ENCODE results near the gene GADD45A. TPM values are rescaled to one million over a fixed set of nuclear protein-coding genes. Genes with fewer than 3 reads are reported as not detected.

The GADD45A gene
- total RNA-seq, 1 donor from 2014 or later: 33.5 TPM

DNA sequence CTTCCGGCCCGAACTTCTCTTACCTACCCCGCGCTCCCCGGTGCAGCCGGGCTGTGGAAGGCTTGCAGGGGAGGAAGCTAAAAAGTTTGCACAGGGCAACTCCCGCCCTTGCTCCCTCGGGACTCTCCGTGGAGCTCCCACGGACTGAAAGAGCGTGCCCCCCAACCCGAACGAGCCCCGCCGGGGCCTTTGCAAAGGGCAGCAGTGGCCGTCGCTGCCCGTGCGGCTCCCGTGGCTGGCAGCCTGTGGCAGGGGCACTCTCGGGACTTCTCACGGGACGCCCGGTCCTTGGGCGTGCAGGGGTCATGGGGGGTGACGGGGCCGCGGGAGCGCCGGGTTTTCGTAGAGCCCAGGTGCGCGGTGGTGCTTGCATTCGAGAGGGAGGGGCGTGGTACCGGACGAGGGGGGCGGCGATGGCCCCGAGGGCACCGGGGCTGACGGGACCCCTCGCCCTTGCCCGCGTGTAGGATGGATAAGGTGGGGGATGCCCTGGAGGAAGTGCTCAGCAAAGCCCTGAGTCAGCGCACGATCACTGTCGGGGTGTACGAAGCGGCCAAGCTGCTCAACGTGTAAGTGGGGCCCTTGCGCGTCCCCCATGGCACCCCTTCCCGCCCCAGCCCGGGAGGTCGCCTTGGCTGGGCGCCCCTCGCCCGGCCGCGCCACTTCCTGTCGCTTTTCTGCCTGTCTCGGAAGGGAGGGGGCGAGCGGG lies 711 bp downstream of the GADD45A start:
- H3K4me1 Mint-ChIP-seq (ENCODE audit: low read depth): peaks cover 39% of the 10 kb centered on the region
- peak overlapping the region; percentile 99 for H3K27ac Mint-ChIP-seq
- no peaks in the 10 kb centered on the region for H3K9me3 Mint-ChIP-seq
- no peaks in the 10 kb centered on the region for H3K27me3 Mint-ChIP-seq (ENCODE audit: low read depth)
- peak overlapping the region; percentile 98 for H3K4me3 Mint-ChIP-seq (ENCODE audit: low read depth)
- peaks cover 35% of the 10 kb centered on the region for H3K36me3 Mint-ChIP-seq (ENCODE audit: low read depth)
- DNase-seq (ENCODE audit: low spot score): peak; percentile 58
- intact Hi-C loops (cut with micrococcal nuclease): loop anchor here (1.0 to 2.0 kb wide), 4 partner anchors 75 to 345 kb away; partner anchors contain the start of gene SERBP1

- Mint-ChIP-seq H3K9me3 (no peaks in the 10 kb centered on the region), H3K36me3 (ENCODE audit: low read depth) (peaks cover 35% of the 10 kb centered on the region), H3K4me3 (ENCODE audit: low read depth) (peak overlapping the region; percentile 98), H3K27ac (peak overlapping the region; percentile 98), H3K4me1 (ENCODE audit: low read depth) (peaks cover 39% of the 10 kb centered on the region), H3K27me3 (ENCODE audit: low read depth) (no peaks in the 10 kb centered on the region)
- peak; percentile 52 for DNase-seq (ENCODE audit: low spot score)
- intact Hi-C loops (cut with micrococcal nuclease): loop anchor here (2.0 kb wide), 1 partner anchor 74 kb away; no protein-coding TSS in a partner anchor
Measured at GRCh38 chr1:67686267-67687197, 1.5 kb downstream of the GADD45A start.

GRCh38 chr1:67687198-67687545 lies 2.2 kb downstream of the GADD45A start:
- DNase-seq (ENCODE audit: low spot score): no peak
- H3K4me3 Mint-ChIP-seq (ENCODE audit: low read depth): peak overlapping the region; percentile 98
- peaks cover 39% of the 10 kb centered on the region for H3K4me1 Mint-ChIP-seq (ENCODE audit: low read depth)
- intact Hi-C loops (cut with micrococcal nuclease): loop anchor here (2.0 kb wide), 1 partner anchor 74 kb away; no protein-coding TSS in a partner anchor
- peaks cover 35% of the 10 kb centered on the region for H3K36me3 Mint-ChIP-seq (ENCODE audit: low read depth)
- H3K27ac Mint-ChIP-seq: peak overlapping the region; percentile 98
- no peaks in the 10 kb centered on the region for H3K9me3 Mint-ChIP-seq
- H3K27me3 Mint-ChIP-seq (ENCODE audit: low read depth): no peaks in the 10 kb centered on the region

- Mint-ChIP-seq H3K4me3 (ENCODE audit: low read depth) (peak overlapping the region; percentile 34), H3K27me3 (ENCODE audit: low read depth) (no peaks in the 10 kb centered on the region), H3K27ac (no peak overlapping the region), H3K9me3 (no peaks in the 10 kb centered on the region), H3K4me1 (ENCODE audit: low read depth) (peaks cover 36% of the 10 kb centered on the region), H3K36me3 (ENCODE audit: low read depth) (peaks cover 35% of the 10 kb centered on the region)
- intact Hi-C loops (cut with micrococcal nuclease): loop anchor here (2.0 kb wide), 1 partner anchor 73 kb away; no protein-coding TSS in a partner anchor
- DNase-seq (ENCODE audit: low spot score): no peak
Measured at GRCh38 chr1:67687649-67688048, 2.6 kb downstream of the GADD45A start.

DNA sequence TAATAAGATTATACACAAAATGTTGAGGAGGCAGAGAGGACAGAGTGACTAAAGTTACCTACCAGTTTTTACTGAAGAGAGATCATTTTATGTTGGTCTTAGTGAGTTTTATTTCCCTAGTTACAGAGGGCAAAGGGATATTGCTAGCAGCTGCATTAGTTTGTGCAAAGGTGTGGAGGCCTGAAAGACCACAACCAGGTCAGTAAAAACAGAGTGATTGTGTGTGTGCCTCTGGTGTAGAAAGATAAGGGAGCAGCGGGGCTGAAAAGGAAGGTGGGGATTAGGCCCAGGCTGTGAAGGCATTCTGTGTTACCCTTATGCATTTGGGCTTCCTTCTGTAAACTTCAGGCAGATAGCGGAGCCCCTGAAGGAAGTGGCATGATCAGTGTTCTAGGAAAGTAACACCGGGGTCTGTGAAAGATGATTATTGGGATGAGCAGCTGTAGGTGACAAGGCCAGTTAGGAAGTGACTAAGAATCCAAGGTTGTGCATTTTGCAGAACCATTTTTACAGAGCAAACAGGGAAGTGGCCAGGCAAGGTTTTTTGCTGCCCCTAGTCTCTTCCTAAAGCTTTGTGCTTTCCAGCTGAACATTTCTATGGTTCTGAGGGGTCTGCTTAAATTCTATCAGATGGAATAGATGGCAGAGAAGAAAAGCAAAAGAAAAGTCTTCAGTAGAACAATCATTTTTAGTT lies 3.7 kb downstream of the GADD45A start:
- Mint-ChIP-seq H3K36me3 (ENCODE audit: low read depth) (peaks cover 35% of the 10 kb centered on the region), H3K27me3 (ENCODE audit: low read depth) (no peaks in the 10 kb centered on the region), H3K9me3 (no peaks in the 10 kb centered on the region), H3K4me1 (ENCODE audit: low read depth) (peaks cover 27% of the 10 kb centered on the region), H3K27ac (no peak overlapping the region), H3K4me3 (ENCODE audit: low read depth) (no peak overlapping the region)
- no peak for DNase-seq (ENCODE audit: low spot score)
- intact Hi-C loops (cut with micrococcal nuclease): no loop called here

DNA sequence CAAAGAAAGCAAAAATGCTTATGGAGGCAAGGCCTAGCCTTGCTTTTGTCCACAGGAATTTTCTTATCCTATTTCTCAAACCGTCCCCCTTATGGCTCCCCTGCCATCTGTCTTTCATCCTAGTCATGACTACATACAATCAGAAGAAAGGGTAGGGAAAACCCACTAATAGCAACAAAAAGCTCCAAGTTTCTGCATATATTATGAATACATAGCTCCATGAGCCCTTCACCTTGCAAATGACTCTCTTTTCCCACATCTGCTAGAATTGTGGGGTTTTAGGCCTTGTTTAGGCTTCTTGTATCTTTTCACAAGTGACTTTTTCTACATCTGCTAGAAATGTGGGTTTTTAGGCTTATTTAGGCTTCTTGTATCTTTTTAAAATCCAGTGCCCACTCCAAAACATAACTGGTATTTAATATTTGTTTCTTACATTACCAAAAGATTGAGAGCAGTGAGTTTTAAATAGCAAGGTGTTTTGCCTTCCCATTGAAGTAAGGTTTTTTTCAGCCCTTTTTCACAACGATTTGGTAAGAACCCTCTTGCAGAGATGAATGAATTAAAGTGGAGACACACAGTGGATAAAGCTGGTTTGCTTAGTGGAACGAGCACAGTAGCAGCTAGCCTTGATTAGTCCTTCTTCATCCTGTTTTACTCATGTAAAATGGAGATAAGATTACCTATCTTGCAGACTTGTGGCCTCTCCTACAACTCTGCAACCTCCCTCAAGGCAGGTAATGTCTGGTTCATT lies 4.4 kb downstream of the GADD45A start:
- Mint-ChIP-seq H3K4me3 (ENCODE audit: low read depth) (no peak overlapping the region), H3K4me1 (ENCODE audit: low read depth) (peaks cover 21% of the 10 kb centered on the region), H3K36me3 (ENCODE audit: low read depth) (peaks cover 35% of the 10 kb centered on the region), H3K27ac (no peak overlapping the region), H3K27me3 (ENCODE audit: low read depth) (no peaks in the 10 kb centered on the region), H3K9me3 (no peaks in the 10 kb centered on the region)
- intact Hi-C loops (cut with micrococcal nuclease): no loop called here
- no peak for DNase-seq (ENCODE audit: low spot score)

- Mint-ChIP-seq H3K36me3 (ENCODE audit: low read depth) (peaks cover 34% of the 10 kb centered on the region), H3K4me1 (ENCODE audit: low read depth) (peaks cover 20% of the 10 kb centered on the region), H3K4me3 (ENCODE audit: low read depth) (no peak overlapping the region), H3K9me3 (no peaks in the 10 kb centered on the region), H3K27me3 (ENCODE audit: low read depth) (no peaks in the 10 kb centered on the region), H3K27ac (no peak overlapping the region)
- intact Hi-C loops (cut with micrococcal nuclease): no loop called here
- no peak for DNase-seq (ENCODE audit: low spot score)
Measured at GRCh38 chr1:67690018-67690363, 5.0 kb downstream of the GADD45A start.

DNA sequence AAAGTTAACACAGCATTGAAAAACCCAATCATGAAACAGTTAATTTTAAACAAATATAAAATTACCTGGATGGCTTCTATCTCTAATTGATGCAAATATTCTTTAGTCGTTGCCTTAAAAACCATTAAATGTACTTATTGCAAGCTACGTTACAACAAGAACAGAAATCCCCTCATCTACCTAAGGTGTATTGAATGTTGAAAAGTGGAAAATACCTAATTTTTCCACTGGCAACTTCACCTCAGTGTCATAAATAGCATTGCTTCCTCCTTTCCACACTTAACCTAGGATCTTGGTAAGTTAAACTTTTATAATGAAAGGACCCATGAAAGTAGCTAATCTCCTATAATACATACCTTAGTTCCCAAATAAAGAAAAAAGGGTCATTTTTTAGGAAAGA lies 5.4 kb downstream of the GADD45A start:
- H3K9me3 Mint-ChIP-seq: no peaks in the 10 kb centered on the region
- H3K27ac Mint-ChIP-seq: no peak overlapping the region
- H3K4me3 Mint-ChIP-seq (ENCODE audit: low read depth): no peak overlapping the region
- no peaks in the 10 kb centered on the region for H3K27me3 Mint-ChIP-seq (ENCODE audit: low read depth)
- DNase-seq (ENCODE audit: low spot score): no peak
- intact Hi-C loops (cut with micrococcal nuclease): no loop called here
- peaks cover 23% of the 10 kb centered on the region for H3K4me1 Mint-ChIP-seq (ENCODE audit: low read depth)
- H3K36me3 Mint-ChIP-seq (ENCODE audit: low read depth): peaks cover 32% of the 10 kb centered on the region

DNA sequence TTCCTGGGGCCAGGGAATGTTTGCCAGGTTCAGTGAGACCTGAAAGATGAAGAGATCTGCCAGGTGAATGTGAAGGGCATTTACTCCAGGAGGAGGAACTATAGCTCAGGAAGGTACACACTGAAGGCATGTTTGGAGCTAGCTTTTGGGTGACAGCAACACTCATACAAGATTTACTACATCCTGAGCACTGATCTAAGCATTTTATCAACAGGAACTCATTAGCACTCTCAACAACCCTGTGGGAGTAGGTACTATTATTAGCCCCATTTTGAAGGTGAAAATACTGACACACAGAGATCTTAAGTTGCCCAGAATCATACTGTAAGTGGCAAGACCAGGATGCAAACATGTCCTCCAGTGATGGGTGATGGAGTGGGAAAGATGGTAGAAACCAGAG lies 6.7 kb downstream of the GADD45A start:
- Mint-ChIP-seq H3K9me3 (no peaks in the 10 kb centered on the region), H3K27ac (no peak overlapping the region), H3K36me3 (ENCODE audit: low read depth) (peaks cover 28% of the 10 kb centered on the region), H3K4me1 (ENCODE audit: low read depth) (peaks cover 27% of the 10 kb centered on the region), H3K4me3 (ENCODE audit: low read depth) (no peak overlapping the region), H3K27me3 (ENCODE audit: low read depth) (peaks cover 2% of the 10 kb centered on the region)
- no peak for DNase-seq (ENCODE audit: low spot score)
- intact Hi-C loops (cut with micrococcal nuclease): no loop called here

GRCh38 chr1:67695963-67696362 lies 11.0 kb downstream of the GADD45A start:
- Mint-ChIP-seq H3K4me3 (ENCODE audit: low read depth) (no peak overlapping the region), H3K4me1 (ENCODE audit: low read depth) (peaks cover 23% of the 10 kb centered on the region), H3K36me3 (ENCODE audit: low read depth) (no peaks in the 10 kb centered on the region), H3K9me3 (no peaks in the 10 kb centered on the region), H3K27me3 (ENCODE audit: low read depth) (peaks cover 2% of the 10 kb centered on the region), H3K27ac (no peak overlapping the region)
- intact Hi-C loops (cut with micrococcal nuclease): no loop called here
- no peak for DNase-seq (ENCODE audit: low spot score)

- no peak for DNase-seq (ENCODE audit: low spot score)
- intact Hi-C loops (cut with micrococcal nuclease): no loop called here
- Mint-ChIP-seq H3K4me3 (ENCODE audit: low read depth) (no peak overlapping the region), H3K27me3 (ENCODE audit: low read depth) (peaks cover 2% of the 10 kb centered on the region), H3K9me3 (no peaks in the 10 kb centered on the region), H3K27ac (no peak overlapping the region), H3K4me1 (ENCODE audit: low read depth) (peaks cover 28% of the 10 kb centered on the region), H3K36me3 (ENCODE audit: low read depth) (no peaks in the 10 kb centered on the region)
Measured at GRCh38 chr1:67696708-67697107, 11.7 kb downstream of the GADD45A start.

- no peak for DNase-seq (ENCODE audit: low spot score)
- H3K27ac Mint-ChIP-seq: peak overlapping the region; percentile 83
- no peak overlapping the region for H3K4me3 Mint-ChIP-seq (ENCODE audit: low read depth)
- peaks cover 4% of the 10 kb centered on the region for H3K27me3 Mint-ChIP-seq (ENCODE audit: low read depth)
- peaks cover 25% of the 10 kb centered on the region for H3K4me1 Mint-ChIP-seq (ENCODE audit: low read depth)
- no peaks in the 10 kb centered on the region for H3K36me3 Mint-ChIP-seq (ENCODE audit: low read depth)
- intact Hi-C loops (cut with micrococcal nuclease): loop anchor here (1.0 to 2.0 kb wide), 2 partner anchors 16 to 23 kb away; no protein-coding TSS in a partner anchor
- H3K9me3 Mint-ChIP-seq: no peaks in the 10 kb centered on the region
Measured at GRCh38 chr1:67700220-67700619, 15.2 kb downstream of the GADD45A start.

Measured in activated T-helper 2 cell treated with anti-CD3 and anti-CD28 coated beads, Interferon-gamma antibody, Interleukin-2, Interleukin-4, amounts not matched to agents 10 μg/mL and 5 μg/mL and 100 μg/mL, durations not matched to agents 14 hours and 24 hours and 36 hours (primary cell).